CD4-positive, CD25-positive, alpha-beta regulatory T cell (primary cell): Measurements from ENCODE around the gene UBE2O. TPM values are rescaled to one million over a fixed set of nuclear protein-coding genes. Genes with fewer than 3 reads are reported as not detected.

ENCODE experiments used
- ATAC-seq, 2 donors: fragments of 150-1000 bp; cut with Tn5 transposase; one replicate each; pipeline ENCODE4 v1.10.0; 2021; ENCODE audit warnings: low read depth in 2 of 2, moderate number of reproducible peaks in 2 of 2, moderate library complexity in 1 of 2
- DNase-seq, 3 donors: peaks; one replicate each; pipeline versions ENCODE4 v3.0.0 to v3.0.0-alpha.2; 2012 to 2022; ENCODE audit warnings: mixed read lengths in 1 of 3
- H3K27ac ChIP-seq: one replicate; pipeline ENCODE4 v1.7.0; 2013; ENCODE audit warnings: mild to moderate bottlenecking, low read length; ENCODE audit not compliant: insufficient read depth, poor library complexity, severe bottlenecking
- H3K27me3 ChIP-seq: one replicate; pipeline ENCODE4 v1.7.0; 2013; ENCODE audit warnings: low read length; ENCODE audit not compliant: control insufficient read depth, insufficient read depth
- H3K36me3 ChIP-seq: one replicate; pipeline ENCODE4 v1.7.0; 2013; ENCODE audit warnings: mild to moderate bottlenecking, low read length, moderate library complexity; ENCODE audit not compliant: control insufficient read depth, insufficient read depth
- H3K4me1 ChIP-seq: 2 replicates; pipeline ENCODE4 v1.7.0; 2013; ENCODE audit warnings: mild to moderate bottlenecking, low read length; ENCODE audit not compliant: insufficient read depth, control insufficient read depth, poor library complexity, severe bottlenecking
- H3K4me3 ChIP-seq: one replicate; pipeline ENCODE4 v1.7.0; 2013; ENCODE audit warnings: low read depth, mild to moderate bottlenecking, low read length, moderate library complexity
- H3K9me3 ChIP-seq, 2 experiments: 1 replicate in 1 of 2; 2 replicates in 1 of 2; pipeline ENCODE4 v1.7.0; 2013; ENCODE audit warnings: low read length in 2 of 2, mild to moderate bottlenecking in 1 of 2, moderate library complexity in 1 of 2; ENCODE audit not compliant: control insufficient read depth in 2 of 2
- H3K27ac Mint-ChIP-seq, 3 donors: one replicate each; pipeline ENCODE4 v1.8.0; 2020 to 2022; ENCODE audit warnings: mild to moderate bottlenecking in 3 of 3, mixed read lengths in 3 of 3, moderate library complexity in 2 of 3
- H3K27me3 Mint-ChIP-seq: one replicate; pipeline ENCODE4 v1.8.0; 2022; ENCODE audit warnings: mild to moderate bottlenecking, mixed read lengths
- H3K36me3 Mint-ChIP-seq: one replicate; pipeline ENCODE4 v1.8.0; 2020; ENCODE audit warnings: mixed read lengths
- H3K4me1 Mint-ChIP-seq, 4 donors: one replicate each; pipeline ENCODE4 v1.8.0; 2020 to 2022; ENCODE audit warnings: mixed read lengths in 4 of 4, mild to moderate bottlenecking in 1 of 4
- H3K4me3 Mint-ChIP-seq, 4 donors: one replicate each; pipeline ENCODE4 v1.8.0; 2020 to 2022; ENCODE audit warnings: mild to moderate bottlenecking in 4 of 4, mixed read lengths in 4 of 4, moderate library complexity in 3 of 4
- H3K9me3 Mint-ChIP-seq, 7 donors: one replicate each; pipeline ENCODE4 v1.8.0; 2020 to 2022; ENCODE audit warnings: mixed read lengths in 7 of 7, mild to moderate bottlenecking in 3 of 7, moderate library complexity in 2 of 7
- polyA plus RNA-seq, 4 donors: library from polyadenylated mRNA; unstranded; fragments of 300-500 nt; fragmentation: Illumina TruSeq; gene quantifications; one replicate each; pipeline ENCODE4 v1.2.3, GENCODE V29; 2021
- total RNA-seq: library from RNA; stranded (reverse); gene quantifications from one replicate; pipeline ENCODE4 v1.2.3, GENCODE V29; 2022

UBE2O gene
- total and polyA plus RNA-seq, 5 donors from 2014 or later = 3.1 to 34.3 (median 6.6) TPM

- ATAC-seq (no peak), DNase-seq (peak in 1 of 3 donors; percentile 25)
- H3K27me3 ChIP-seq = no peaks in the 10 kb centered on the region
- H3K4me3 Mint-ChIP-seq = peak overlapping the region in 2 of 4 donors; percentile 38 to 44
- H3K27ac Mint-ChIP-seq = peak overlapping the region in 2 of 3 donors; percentile 9 to 52
- H3K36me3 ChIP-seq = no peaks in the 10 kb centered on the region
- H3K4me3 ChIP-seq = no peak overlapping the region
- no peaks in the 10 kb centered on the region for H3K36me3 Mint-ChIP-seq
- H3K9me3 ChIP-seq = no peaks in the 10 kb centered on the region
- no peaks in the 10 kb centered on the region for H3K9me3 Mint-ChIP-seq
- peaks cover 18% of the 10 kb centered on the region for H3K4me1 ChIP-seq
- H3K27me3 Mint-ChIP-seq = no peaks in the 10 kb centered on the region
- H3K27ac ChIP-seq = no peak overlapping the region
- H3K4me1 Mint-ChIP-seq = peaks cover 0 to 26% (median 15%) of the 10 kb centered on the region in 4 donors
Measured at GRCh38 chr17:76491271-76492122, 38.5 kb upstream of the UBE2O start.

GRCh38 chr17:76490112-76490710 lies 37.3 kb upstream of the UBE2O start:
- Mint-ChIP-seq H3K4me1 (peaks cover 0 to 22% (median 15%) of the 10 kb centered on the region in 4 donors), H3K27ac (no peak overlapping the region), H3K9me3 (no peaks in the 10 kb centered on the region), H3K36me3 (no peaks in the 10 kb centered on the region), H3K27me3 (no peaks in the 10 kb centered on the region), H3K4me3 (no peak overlapping the region)
- Histone ChIP-seq H3K9me3 (no peaks in the 10 kb centered on the region), H3K27ac (no peak overlapping the region), H3K27me3 (no peaks in the 10 kb centered on the region), H3K4me1 (peaks cover 18% of the 10 kb centered on the region), H3K36me3 (no peaks in the 10 kb centered on the region), H3K4me3 (no peak overlapping the region)
- ATAC-seq = no peak
- no peak for DNase-seq

- DNase-seq (no peak), ATAC-seq (no peak)
- Mint-ChIP-seq H3K9me3 (no peaks in the 10 kb centered on the region), H3K27ac (no peak overlapping the region), H3K4me1 (peaks cover 0 to 12% (median 7%) of the 10 kb centered on the region in 4 donors), H3K27me3 (no peaks in the 10 kb centered on the region), H3K36me3 (peaks cover 4% of the 10 kb centered on the region), H3K4me3 (no peak overlapping the region)
- Histone ChIP-seq H3K4me3 (no peak overlapping the region), H3K36me3 (no peaks in the 10 kb centered on the region), H3K27me3 (no peaks in the 10 kb centered on the region), H3K9me3 (no peaks in the 10 kb centered on the region), H3K27ac (no peak overlapping the region), H3K4me1 (peaks cover 2% of the 10 kb centered on the region)
Measured at GRCh38 chr17:76487451-76488192, 34.7 kb upstream of the UBE2O start.

GRCh38 chr17:76485569-76485968 lies 32.6 kb upstream of the UBE2O start:
- H3K4me1 Mint-ChIP-seq = peaks cover 0 to 7% (median 1%) of the 10 kb centered on the region in 4 donors
- no peaks in the 10 kb centered on the region for H3K27me3 ChIP-seq
- H3K27ac ChIP-seq = no peak overlapping the region
- H3K4me3 ChIP-seq = no peak overlapping the region
- no peak overlapping the region for H3K4me3 Mint-ChIP-seq
- no peaks in the 10 kb centered on the region for H3K27me3 Mint-ChIP-seq
- no peaks in the 10 kb centered on the region for H3K9me3 ChIP-seq
- no peaks in the 10 kb centered on the region for H3K9me3 Mint-ChIP-seq
- no peaks in the 10 kb centered on the region for H3K4me1 ChIP-seq
- peaks cover 4% of the 10 kb centered on the region for H3K36me3 Mint-ChIP-seq
- no peaks in the 10 kb centered on the region for H3K36me3 ChIP-seq
- ATAC-seq (no peak), DNase-seq (no peak)
- no peak overlapping the region for H3K27ac Mint-ChIP-seq

- Histone ChIP-seq H3K27me3 (no peaks in the 10 kb centered on the region), H3K36me3 (no peaks in the 10 kb centered on the region), H3K4me1 (no peaks in the 10 kb centered on the region), H3K4me3 (no peak overlapping the region), H3K27ac (no peak overlapping the region), H3K9me3 (no peaks in the 10 kb centered on the region)
- no peak overlapping the region for H3K27ac Mint-ChIP-seq
- DNase-seq (no peak), ATAC-seq (no peak)
- peaks cover 0 to 5% (median 1%) of the 10 kb centered on the region in 4 donors for H3K4me1 Mint-ChIP-seq
- no peak overlapping the region for H3K4me3 Mint-ChIP-seq
- no peaks in the 10 kb centered on the region for H3K9me3 Mint-ChIP-seq
- no peaks in the 10 kb centered on the region for H3K27me3 Mint-ChIP-seq
- H3K36me3 Mint-ChIP-seq = peaks cover 4% of the 10 kb centered on the region
Measured at GRCh38 chr17:76484228-76484725, 31.3 kb upstream of the UBE2O start.

- Mint-ChIP-seq H3K27ac (no peak overlapping the region), H3K9me3 (no peaks in the 10 kb centered on the region), H3K36me3 (peaks cover 9% of the 10 kb centered on the region), H3K4me3 (no peak overlapping the region), H3K27me3 (no peaks in the 10 kb centered on the region), H3K4me1 (peaks cover 0 to 5% (median 1%) of the 10 kb centered on the region in 4 donors)
- Histone ChIP-seq H3K4me3 (no peak overlapping the region), H3K27ac (no peak overlapping the region), H3K9me3 (no peaks in the 10 kb centered on the region), H3K27me3 (no peaks in the 10 kb centered on the region), H3K4me1 (no peaks in the 10 kb centered on the region), H3K36me3 (no peaks in the 10 kb centered on the region)
- ATAC-seq (peak in 1 of 2 donors; percentile 43), DNase-seq (no peak)
Measured at GRCh38 chr17:76481071-76481655, 28.2 kb upstream of the UBE2O start.

GRCh38 chr17:76480632-76481031 lies 27.7 kb upstream of the UBE2O start:
- no peak overlapping the region for H3K4me3 ChIP-seq
- no peak overlapping the region for H3K27ac ChIP-seq
- peaks cover 9% of the 10 kb centered on the region for H3K36me3 Mint-ChIP-seq
- H3K4me3 Mint-ChIP-seq = no peak overlapping the region
- H3K27me3 Mint-ChIP-seq = no peaks in the 10 kb centered on the region
- no peaks in the 10 kb centered on the region for H3K9me3 Mint-ChIP-seq
- no peaks in the 10 kb centered on the region for H3K4me1 ChIP-seq
- peaks cover 0 to 5% (median under 1%) of the 10 kb centered on the region in 4 donors for H3K4me1 Mint-ChIP-seq
- H3K9me3 ChIP-seq = no peaks in the 10 kb centered on the region
- H3K27ac Mint-ChIP-seq = peak overlapping the region in 1 of 3 donors; percentile 90
- no peaks in the 10 kb centered on the region for H3K27me3 ChIP-seq
- DNase-seq (no peak), ATAC-seq (no peak)
- H3K36me3 ChIP-seq = no peaks in the 10 kb centered on the region
